G401 (cell line): ENCODE measurements around the gene ZNF585A. TPM values are rescaled to one million over a fixed set of nuclear protein-coding genes. Genes with fewer than 3 reads are reported as not detected.
"Not testable (repeated sequence)": the region's sequence is repeated elsewhere in the genome, so short reads cannot be mapped to it uniquely, and the experiment has no call there.

Experiments used
- DNase-seq: peaks from one replicate; pipeline ENCODE4 v3.0.0-alpha.2; 2015; ENCODE audit warnings: low spot score
- in situ Hi-C: cut with HindIII; loops from 2 replicates; pipeline ENCODE4 v1.10.0; 2016; ENCODE audit warnings: low sequenced_read_pairs, mixed read lengths
- total RNA-seq: library from RNA; depleted of rRNA; stranded (reverse); fragments of >200 nt; shearing (Covaris generic); gene quantifications from 2 replicates; pipeline ENCODE4 v1.2.3, GENCODE V29; 2014; rRNA removed

The ZNF585A gene
- total RNA-seq, 1 experiment from 2014 or later = 4.9 TPM

DNA sequence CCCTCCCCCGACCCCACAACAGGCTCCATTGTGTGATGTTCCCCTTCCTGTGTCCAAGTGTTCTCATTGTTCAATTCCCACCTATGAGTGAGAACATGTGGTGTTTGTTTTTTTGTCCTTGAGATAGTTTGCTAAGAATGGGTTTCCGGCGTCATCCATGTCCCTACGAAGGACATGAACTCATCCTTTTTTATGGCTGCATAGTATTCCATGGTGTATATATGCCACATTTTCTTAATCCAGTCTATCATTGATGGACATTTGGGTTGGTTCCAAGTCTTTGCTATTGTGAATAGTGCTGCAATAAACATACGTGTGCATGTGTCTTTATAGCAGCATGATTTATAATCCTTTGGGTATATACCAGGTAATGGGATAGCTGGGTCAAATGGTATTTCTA lies 68.4 kb downstream of the ZNF585A start:
- in situ Hi-C loops = not testable (repeated sequence)

DNA sequence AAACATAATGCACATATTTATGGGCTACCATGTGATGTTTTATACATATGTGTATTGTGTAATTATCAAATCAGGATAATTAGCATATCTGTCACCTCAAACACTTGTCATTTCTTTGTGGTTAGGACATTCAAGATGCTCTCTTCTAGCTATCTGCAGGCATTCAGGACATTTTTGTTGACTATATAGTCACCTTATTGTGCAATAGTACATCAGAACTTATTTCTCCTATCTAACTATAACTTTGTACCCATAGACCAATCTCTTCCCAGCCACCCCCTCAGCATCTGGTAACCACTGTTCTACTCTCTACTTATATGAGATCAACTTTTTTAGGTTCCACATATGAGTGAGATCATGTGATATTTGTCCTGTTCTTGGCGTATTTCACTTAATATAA lies 73.9 kb downstream of the ZNF585A start:
- in situ Hi-C loops = no loop called here
- DNase-seq = no peak

More for the DNA sequence above, 68.4 kb downstream of the ZNF585A start:
- not testable (repeated sequence) for DNase-seq

DNA sequence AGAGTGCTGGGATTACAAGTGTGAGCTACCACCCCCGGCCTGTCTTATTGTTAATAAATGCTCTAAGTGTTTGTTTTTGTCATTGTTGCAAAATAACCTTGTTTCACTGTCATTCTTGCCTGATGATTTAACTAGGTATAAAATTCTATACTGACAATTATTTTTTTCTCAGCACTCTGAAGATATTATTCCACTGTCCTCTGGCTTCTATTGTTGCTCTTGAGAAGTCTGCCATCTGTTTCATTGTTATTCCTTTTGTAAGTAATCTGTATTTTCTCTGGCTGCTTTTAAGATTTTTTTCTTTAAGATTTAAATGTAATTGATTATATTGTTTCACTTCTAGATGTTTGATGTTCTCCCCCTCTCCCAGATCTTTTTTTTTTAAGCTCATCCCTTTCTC lies 76.6 kb downstream of the ZNF585A start:
- in situ Hi-C loops = no loop called here
- no peak for DNase-seq

Other genes with a start within 250 kb of the ZNF585A start
- 8.7 and 19.3 TPM in 2 replicates for gene ZNF420, start 94.3 kb downstream of the ZNF585A start, total RNA-seq
- gene ZNF585B, start 37.8 kb upstream of the ZNF585A start, total RNA-seq = 3.2 and 38.5 TPM in 2 replicates
- 2.2 and 4.7 TPM in 2 replicates for gene ZNF383, start 45.5 kb upstream of the ZNF585A start, total RNA-seq
- 1.9 and 8.8 TPM in 2 replicates for gene ZNF527, start 198.4 kb upstream of the ZNF585A start, total RNA-seq